Thyroid gland (tissue), 4 donors: Measurements from ENCODE around the gene CIDEC.

Experiments
- CTCF ChIP-seq, 6 experiments: fragments of 200-600 bp in 3 of 6; fragments of 450-650 bp in 3 of 6; sonication (generic) in 3 of 6; IDR thresholded peaks; one replicate each; pipeline ENCODE4 v1.5.1; 2016 to 2019; ENCODE audit warnings: antibody characterized with exemption in 6 of 6, mild to moderate bottlenecking in 2 of 6, inconsistent platforms in 1 of 6, moderate library complexity in 1 of 6
- POLR2A ChIP-seq, 2 donors: fragments of 450-650 bp; IDR thresholded peaks; one replicate each; pipeline ENCODE4 v1.6.1; 2017; ENCODE audit warnings: antibody characterized with exemption in 2 of 2, mild to moderate bottlenecking in 2 of 2, moderate library complexity in 1 of 2

GRCh38 chr3:9903904-9904303, 23.9 kb upstream of the CIDEC start:
- TF ChIP-seq CTCF (IDR thresholded peaks at IDR 0.05), result no peak
- TF ChIP-seq POLR2A (IDR thresholded peaks at IDR 0.05), result no peak
